Activated CD4-positive, alpha-beta memory T cell treated with anti-CD3 and anti-CD28 coated beads, Interleukin-2, amount 10 ng/mL, durations not matched to agents 7 days and 5 days (primary cell): Measurements from ENCODE around the gene RAD51AP1. TPM values are rescaled to one million over a fixed set of nuclear protein-coding genes. Genes with fewer than 3 reads are reported as not detected.
A peak's percentile ranks its signal among the peaks of the same experiment; 100 is the strongest.
"Not testable (repeated sequence)": the region's sequence is repeated elsewhere in the genome, so short reads cannot be mapped to it uniquely, and the experiment has no call there.

Source experiments
- CTCF ChIA-PET: fragments of 350-600 bp; sonication (Branson Sonifier 250); formaldehyde crosslinking; loops from one replicate; lab custom pipeline; 2021; ENCODE audit warnings: antibody characterized with exemption, inconsistent platforms; lab: Charles Lee
- POLR2A ChIA-PET: fragments of 350-600 bp; sonication (Branson Sonifier 250); formaldehyde crosslinking; loops from one replicate; lab custom pipeline; 2021; ENCODE audit warnings: antibody characterized with exemption; lab: Charles Lee
- DNase-seq: peaks from one replicate; pipeline ENCODE4 v3.0.0-alpha.2; 2020
- H3K27ac Mint-ChIP-seq: one replicate; pipeline ENCODE4 v1.8.0; 2021; ENCODE audit warnings: mild to moderate bottlenecking, mixed read lengths
- H3K27me3 Mint-ChIP-seq: one replicate; pipeline ENCODE4 v1.8.0; 2021; ENCODE audit warnings: mixed read lengths
- H3K36me3 Mint-ChIP-seq: one replicate; pipeline ENCODE4 v1.8.0; 2021; ENCODE audit warnings: low read depth, mixed read lengths
- H3K4me1 Mint-ChIP-seq: one replicate; pipeline ENCODE4 v1.8.0; 2021; ENCODE audit warnings: mixed read lengths
- H3K4me3 Mint-ChIP-seq: one replicate; pipeline ENCODE4 v1.8.0; 2021; ENCODE audit warnings: mild to moderate bottlenecking, mixed read lengths
- H3K9me3 Mint-ChIP-seq: one replicate; pipeline ENCODE4 v1.8.0; 2021; ENCODE audit warnings: mixed read lengths
- total RNA-seq, 2 experiments: library from RNA; stranded (reverse); gene quantifications; one replicate each; pipeline ENCODE4 v1.2.3, GENCODE V29; 2021

The RAD51AP1 gene
- total RNA-seq = 10 to 100 TPM; 43.5 to 45.6 TPM

- peak within 1 kb of the TSS; percentile 92 for H3K27ac Mint-ChIP-seq
- ChIA-PET CTCF (interaction anchor here (1.5 kb wide), 1 partner anchor 12 kb away, joined by 3 read pairs; no protein-coding TSS in a partner anchor), POLR2A (interaction anchor here (0.6 to 2.0 kb wide), 11 partner anchors 10 to 604 kb away, joined by 3 to 15 read pairs (median 3); partner anchors contain the start of genes AKAP3, CCND2 and NDUFA9)
- no peaks in the 10 kb centered on the region for H3K27me3 Mint-ChIP-seq
- peak within 1 kb of the TSS; percentile 99 for H3K4me3 Mint-ChIP-seq
- peaks cover 46% of the 10 kb centered on the region for H3K4me1 Mint-ChIP-seq
- DNase-seq = peak; percentile 96
- H3K36me3 Mint-ChIP-seq = peaks cover 21% of the 10 kb centered on the region
- no peaks in the 10 kb centered on the region for H3K9me3 Mint-ChIP-seq
Measured at GRCh38 chr12:4538207-4539160, at the start of gene RAD51AP1. Gene RAD51AP1, plus strand, starts transcription at chr12:4538890. Its CDS starts 50 bp downstream, at chr12:4538940.

- Mint-ChIP-seq H3K27ac (no peak overlapping the region), H3K4me3 (no peak overlapping the region), H3K27me3 (no peaks in the 10 kb centered on the region), H3K9me3 (no peaks in the 10 kb centered on the region), H3K36me3 (peaks cover 26% of the 10 kb centered on the region), H3K4me1 (peaks cover 2% of the 10 kb centered on the region)
- DNase-seq = no peak
- ChIA-PET POLR2A (no interaction called here), CTCF (no interaction called here)
Measured at GRCh38 chr12:4489556-4489955, 49.1 kb upstream of the RAD51AP1 start.

GRCh38 chr12:4490973-4491372, 47.7 kb upstream of the RAD51AP1 start:
- Mint-ChIP-seq H3K4me1 (peaks cover 3% of the 10 kb centered on the region), H3K4me3 (no peak overlapping the region), H3K36me3 (peaks cover 31% of the 10 kb centered on the region)

GRCh38 chr12:4496145-4496838, 42.4 kb upstream of the RAD51AP1 start:
- no peaks in the 10 kb centered on the region for H3K27me3 Mint-ChIP-seq
- ChIA-PET CTCF (no interaction called here), POLR2A (interaction anchor here (0.8 to 1.3 kb wide), 2 partner anchors 11 kb away, joined by 3 to 6 read pairs; no protein-coding TSS in a partner anchor)
- H3K9me3 Mint-ChIP-seq = no peaks in the 10 kb centered on the region
- H3K36me3 Mint-ChIP-seq = peaks cover 56% of the 10 kb centered on the region
- no peak overlapping the region for H3K27ac Mint-ChIP-seq
- H3K4me3 Mint-ChIP-seq = no peak overlapping the region
- DNase-seq = no peak
- peaks cover 18% of the 10 kb centered on the region for H3K4me1 Mint-ChIP-seq

More at GRCh38 chr12:4490973-4491372, 47.7 kb upstream of the RAD51AP1 start:
- Mint-ChIP-seq H3K9me3 (no peaks in the 10 kb centered on the region), H3K27me3 (no peaks in the 10 kb centered on the region), H3K27ac (no peak overlapping the region)
- DNase-seq = no peak
- ChIA-PET CTCF (no interaction called here), POLR2A (no interaction called here)

GRCh38 chr12:4499186-4499585, 39.5 kb upstream of the RAD51AP1 start:
- H3K27me3 Mint-ChIP-seq = no peaks in the 10 kb centered on the region
- H3K4me3 Mint-ChIP-seq = no peak overlapping the region
- ChIA-PET POLR2A (no interaction called here), CTCF (interaction anchor here (1.1 to 1.2 kb wide), 2 partner anchors 79 to 1199 kb away, joined by 3 to 4 read pairs; no protein-coding TSS in a partner anchor)
- H3K27ac Mint-ChIP-seq = no peak overlapping the region
- H3K36me3 Mint-ChIP-seq = peaks cover 68% of the 10 kb centered on the region
- H3K4me1 Mint-ChIP-seq = peaks cover 18% of the 10 kb centered on the region
- DNase-seq = no peak
- no peaks in the 10 kb centered on the region for H3K9me3 Mint-ChIP-seq

GRCh38 chr12:4505376-4505986, 33.2 kb upstream of the RAD51AP1 start:
- ChIA-PET CTCF (no interaction called here), POLR2A (no interaction called here)
- Mint-ChIP-seq H3K4me3 (no peak overlapping the region), H3K4me1 (peaks cover 24% of the 10 kb centered on the region), H3K27me3 (no peaks in the 10 kb centered on the region), H3K36me3 (peaks cover 30% of the 10 kb centered on the region), H3K27ac (no peak overlapping the region), H3K9me3 (no peaks in the 10 kb centered on the region)
- DNase-seq = no peak

- CTCF ChIA-PET = no interaction called here
- peak overlapping the region; percentile 58 for H3K27ac Mint-ChIP-seq
- no peaks in the 10 kb centered on the region for H3K9me3 Mint-ChIP-seq
- DNase-seq = no peak
- H3K4me3 Mint-ChIP-seq = no peak overlapping the region
- no peaks in the 10 kb centered on the region for H3K27me3 Mint-ChIP-seq
- H3K4me1 Mint-ChIP-seq = peaks cover 24% of the 10 kb centered on the region
- POLR2A ChIA-PET = interaction anchor here (0.7 to 1.6 kb wide), 6 partner anchors 8 to 235 kb away, joined by 3 to 11 read pairs (median 3); partner anchors contain the start of gene RAD51AP1
- H3K36me3 Mint-ChIP-seq = peaks cover 24% of the 10 kb centered on the region
Measured at GRCh38 chr12:4506430-4506829, 32.3 kb upstream of the RAD51AP1 start.

- H3K36me3 Mint-ChIP-seq = peaks cover 21% of the 10 kb centered on the region
Measured at GRCh38 chr12:4506870-4507269, 31.8 kb upstream of the RAD51AP1 start.

GRCh38 chr12:4508503-4508902, 30.2 kb upstream of the RAD51AP1 start:
- H3K36me3 Mint-ChIP-seq = peaks cover 18% of the 10 kb centered on the region
- H3K9me3 Mint-ChIP-seq, POLR2A ChIA-PET, CTCF ChIA-PET, DNase-seq, H3K27me3 Mint-ChIP-seq, H3K27ac Mint-ChIP-seq, H3K4me3 Mint-ChIP-seq: not testable (repeated sequence)
- peaks cover 24% of the 10 kb centered on the region for H3K4me1 Mint-ChIP-seq

More at GRCh38 chr12:4506870-4507269, 31.8 kb upstream of the RAD51AP1 start:
- ChIA-PET POLR2A (interaction anchor here (0.7 to 1.6 kb wide), 7 partner anchors 9 to 235 kb away, joined by 3 to 11 read pairs (median 3); partner anchors contain the start of gene RAD51AP1), CTCF (no interaction called here)
- DNase-seq = no peak
- H3K9me3 Mint-ChIP-seq = no peaks in the 10 kb centered on the region
- peak overlapping the region; percentile 58 for H3K27ac Mint-ChIP-seq
- peak overlapping the region; percentile 2 for H3K4me3 Mint-ChIP-seq
- peaks cover 24% of the 10 kb centered on the region for H3K4me1 Mint-ChIP-seq
- no peaks in the 10 kb centered on the region for H3K27me3 Mint-ChIP-seq

GRCh38 chr12:4509269-4509668, 29.4 kb upstream of the RAD51AP1 start:
- DNase-seq, CTCF ChIA-PET, POLR2A ChIA-PET, H3K27me3 Mint-ChIP-seq, H3K9me3 Mint-ChIP-seq, H3K4me3 Mint-ChIP-seq, H3K27ac Mint-ChIP-seq: not testable (repeated sequence)
- peaks cover 24% of the 10 kb centered on the region for H3K4me1 Mint-ChIP-seq
- peaks cover 13% of the 10 kb centered on the region for H3K36me3 Mint-ChIP-seq

GRCh38 chr12:4518106-4518728, 20.5 kb upstream of the RAD51AP1 start:
- Mint-ChIP-seq H3K36me3 (peaks cover 21% of the 10 kb centered on the region), H3K4me1 (no peaks in the 10 kb centered on the region), H3K9me3 (no peaks in the 10 kb centered on the region), H3K27ac (no peak overlapping the region), H3K27me3 (no peaks in the 10 kb centered on the region), H3K4me3 (no peak overlapping the region)
- CTCF ChIA-PET = no interaction called here
- no peak for DNase-seq
- POLR2A ChIA-PET = no interaction called here

GRCh38 chr12:4523443-4523842, 15.2 kb upstream of the RAD51AP1 start:
- H3K27ac Mint-ChIP-seq, DNase-seq, H3K4me1 Mint-ChIP-seq, H3K9me3 Mint-ChIP-seq, H3K4me3 Mint-ChIP-seq, POLR2A ChIA-PET, H3K27me3 Mint-ChIP-seq: not testable (repeated sequence)
- H3K36me3 Mint-ChIP-seq = peaks cover 15% of the 10 kb centered on the region
- CTCF ChIA-PET = interaction anchor here (1.5 kb wide), 1 partner anchor 170 kb away, joined by 3 read pairs; no protein-coding TSS in a partner anchor
